ENCODE results near the gene FAM83B. TPM values are rescaled to one million over a fixed set of nuclear protein-coding genes. Genes with fewer than 3 reads are reported as not detected.

Gene FAM83B
- total and polyA plus RNA-seq, 2 donors (not counting 3 experiments of a cell fraction or from before 2014, with no cell fraction given), result not detected

GRCh38 chr6:54813892-54814291, 32.7 kb upstream of the FAM83B start:
- H3K9ac ChIP-seq (replicated peaks; ENCODE audit: extremely low read depth, insufficient read depth, low read length), result no peak overlapping the region
- H3K36me3 ChIP-seq (ENCODE audit: control insufficient read depth in 2 of 2, extremely low read depth in 1 of 2, insufficient read depth in 2 of 2, low read length in 2 of 2), result no peaks in the 10 kb centered on the region
- dilution Hi-C loops (cut with MboI; ENCODE audit: extremely low pct_ligation_motif_present, low sequenced_read_pairs), result no loop called here
- no peak overlapping the region for H3K4me3 ChIP-seq (replicated peaks in 1 of 3; ENCODE audit: insufficient read depth in 1 of 3, low read depth in 1 of 3, low read length in 3 of 3)
- H4K20me1 ChIP-seq (replicated peaks; ENCODE audit: control insufficient read depth, extremely low read depth, insufficient read depth, low read length), result no peaks in the 10 kb centered on the region
- intact Hi-C loops (cut with micrococcal nuclease), result no loop called here
- no peaks in the 10 kb centered on the region for H3K27me3 ChIP-seq (ENCODE audit: control insufficient read depth in 2 of 2, insufficient read depth in 2 of 2, low read length in 2 of 2)
- CTCF ChIA-PET, result no interaction called here
- POLR2A ChIA-PET, result no interaction called here
- DNase-seq (ENCODE audit: low read depth, low spot score), result no peak
- BruUV-seq (replicated peaks), result no TSS peak
- H2AFZ ChIP-seq (ENCODE audit: low read depth, low read length), result no peak overlapping the region
- no peak overlapping the region for H3K27ac ChIP-seq (ENCODE audit: insufficient read depth, low read depth, low read length)
- TF ChIP-seq POLR2AphosphoS5 (IDR thresholded peaks at IDR 0.05; ENCODE audit: insufficient read depth, low read depth, low read length) (no peak), MYC (IDR thresholded peaks at IDR 0.05; ENCODE audit: low read depth, low read length) (no peak), POLR2A (IDR thresholded peaks at IDR 0.05; ENCODE audit: low read depth, low read length) (no peak), JUN (IDR thresholded peaks at IDR 0.05; ENCODE audit: borderline replicate concordance, insufficient read depth, insufficient read length, low read depth) (no peak), EZH2 (IDR thresholded peaks at IDR 0.05; ENCODE audit: borderline replicate concordance, low read depth, low read length, severe bottlenecking) (no peak), GATA2 (IDR thresholded peaks at IDR 0.05; ENCODE audit: insufficient read depth, insufficient read length, low read depth, low read length) (no peak), FOS (IDR thresholded peaks at IDR 0.05; ENCODE audit: borderline replicate concordance, insufficient read depth, low read length) (no peak)
- TF ChIP-seq, protein P1, sequence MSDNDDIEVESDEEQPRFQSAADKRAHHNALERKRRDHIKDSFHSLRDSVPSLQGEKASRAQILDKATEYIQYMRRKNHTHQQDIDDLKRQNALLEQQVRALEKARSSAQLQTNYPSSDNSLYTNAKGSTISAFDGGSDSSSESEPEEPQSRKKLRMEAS (IDR thresholded peaks at IDR 0.05; ENCODE audit: insufficient read depth, insufficient read length), result no peak
- TF ChIP-seq, protein P2, sequence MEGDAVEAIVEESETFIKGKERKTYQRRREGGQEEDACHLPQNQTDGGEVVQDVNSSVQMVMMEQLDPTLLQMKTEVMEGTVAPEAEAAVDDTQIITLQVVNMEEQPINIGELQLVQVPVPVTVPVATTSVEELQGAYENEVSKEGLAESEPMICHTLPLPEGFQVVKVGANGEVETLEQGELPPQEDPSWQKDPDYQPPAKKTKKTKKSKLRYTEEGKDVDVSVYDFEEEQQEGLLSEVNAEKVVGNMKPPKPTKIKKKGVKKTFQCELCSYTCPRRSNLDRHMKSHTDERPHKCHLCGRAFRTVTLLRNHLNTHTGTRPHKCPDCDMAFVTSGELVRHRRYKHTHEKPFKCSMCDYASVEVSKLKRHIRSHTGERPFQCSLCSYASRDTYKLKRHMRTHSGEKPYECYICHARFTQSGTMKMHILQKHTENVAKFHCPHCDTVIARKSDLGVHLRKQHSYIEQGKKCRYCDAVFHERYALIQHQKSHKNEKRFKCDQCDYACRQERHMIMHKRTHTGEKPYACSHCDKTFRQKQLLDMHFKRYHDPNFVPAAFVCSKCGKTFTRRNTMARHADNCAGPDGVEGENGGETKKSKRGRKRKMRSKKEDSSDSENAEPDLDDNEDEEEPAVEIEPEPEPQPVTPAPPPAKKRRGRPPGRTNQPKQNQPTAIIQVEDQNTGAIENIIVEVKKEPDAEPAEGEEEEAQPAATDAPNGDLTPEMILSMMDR (IDR thresholded peaks at IDR 0.05; ENCODE audit: extremely low read depth in 1 of 2, insufficient read depth in 1 of 2, low read depth in 1 of 2, low read length in 2 of 2), result no peak
- no peaks in the 10 kb centered on the region for H3K9me1 ChIP-seq (replicated peaks; ENCODE audit: control insufficient read depth, extremely low read depth, insufficient read depth, low read length)
- no peaks in the 10 kb centered on the region for H3K79me2 ChIP-seq (ENCODE audit: control insufficient read depth, insufficient read depth, low read length)
- H3K4me1 ChIP-seq (ENCODE audit: control insufficient read depth, extremely low read depth, insufficient read depth, low read length), result no peaks in the 10 kb centered on the region
- no peak for FAIRE-seq
- no peak overlapping the region for H3K4me2 ChIP-seq (ENCODE audit: insufficient read depth, low read length)
- no peaks in the 10 kb centered on the region for H3K9me3 ChIP-seq (replicated peaks; ENCODE audit: control insufficient read depth, insufficient read depth, low read length)

Measured in endothelial cell of umbilical vein (primary cell).